Transverse colon (tissue), 4 donors: ENCODE data around the gene MANBA.

Source experiments
- CTCF ChIP-seq, 5 experiments: fragments of 200-600 bp in 3 of 5; fragments of 450-650 bp in 2 of 5; sonication (generic) in 3 of 5; IDR thresholded peaks; 1 replicate in 2 of 5; 2 replicates in 3 of 5; pipeline ENCODE4 v1.5.1; 2016 to 2017; ENCODE audit warnings: antibody characterized with exemption in 5 of 5, inconsistent platforms in 3 of 5, mild to moderate bottlenecking in 2 of 5, moderate library complexity in 1 of 5
- POLR2A ChIP-seq: fragments of 450-650 bp; IDR thresholded peaks from one replicate; pipeline ENCODE4 v1.6.1; 2016; ENCODE audit warnings: antibody characterized with exemption, mild to moderate bottlenecking, moderate library complexity
- POLR2AphosphoS5 ChIP-seq, 3 donors: sonication (generic); formaldehyde crosslinking; IDR thresholded peaks; one replicate each; pipeline ENCODE4 v1.6.1; 2016; ENCODE audit warnings: antibody characterized with exemption in 3 of 3

DNA sequence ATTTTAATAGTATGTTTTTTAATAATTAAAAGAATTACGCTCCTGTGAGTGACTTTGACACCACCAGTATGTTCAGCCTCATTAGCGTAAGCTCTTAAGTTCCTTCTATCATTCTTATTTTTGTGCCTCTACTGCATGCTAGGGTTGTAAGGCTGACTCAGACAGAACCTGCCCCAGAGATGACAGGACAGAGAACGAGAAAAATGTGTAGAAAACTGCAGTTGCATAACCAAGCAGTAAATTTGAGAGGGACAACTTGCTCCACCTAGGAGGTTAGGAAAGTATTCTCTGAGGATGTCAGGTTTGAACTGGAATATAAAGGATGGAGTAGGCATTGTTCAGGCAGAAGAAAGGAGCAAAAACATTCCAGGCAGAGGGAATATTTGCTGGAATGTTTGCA, 160.9 kb downstream of the MANBA start:
- TF ChIP-seq POLR2A (no peak), CTCF (IDR thresholded peaks at IDR 0.05) (no peak), POLR2AphosphoS5 (IDR thresholded peaks at IDR 0.05) (no peak)
